ENCODE measurements around the gene CAPSL. TPM values are rescaled to one million over a fixed set of nuclear protein-coding genes. Genes with fewer than 3 reads are reported as not detected.
"Not testable (repeated sequence)": the region's sequence is repeated elsewhere in the genome, so short reads cannot be mapped to it uniquely, and the experiment has no call there.

The CAPSL gene
- total RNA-seq: not detected
- 0 to 0.23 reads per million in 2 donors for total RNA-seq

- no peak within 1 kb of the TSS for H3K27ac Mint-ChIP-seq
- H3K36me3 Mint-ChIP-seq (ENCODE audit: low read depth): no peaks in the 10 kb centered on the region
- no peak within 1 kb of the TSS for H3K4me3 Mint-ChIP-seq
- peaks cover 18% of the 10 kb centered on the region for H3K27me3 Mint-ChIP-seq
- no peak for ATAC-seq
- H3K4me1 Mint-ChIP-seq: peaks cover 2% of the 10 kb centered on the region
- no peak for DNase-seq
- no peaks in the 10 kb centered on the region for H3K9me3 ChIP-seq (ENCODE audit: control insufficient read depth, low read length, poor library complexity, severe bottlenecking)
These were observed at the start of gene CAPSL for GRCh38 chr5:35938568-35939227. CAPSL (minus strand) TSS chr5:35938622; CDS start chr5:35921120, 17,502 bp downstream.

GRCh38 chr5:35987776-35988175 lies 49.4 kb upstream of the CAPSL start:
- ATAC-seq (no peak), DNase-seq (no peak)
- H3K9me3 ChIP-seq (ENCODE audit: control insufficient read depth, low read length, poor library complexity, severe bottlenecking): no peaks in the 10 kb centered on the region
- Mint-ChIP-seq H3K27me3 (peaks cover 40% of the 10 kb centered on the region), H3K27ac (no peak overlapping the region), H3K4me3 (no peak overlapping the region), H3K4me1 (no peaks in the 10 kb centered on the region), H3K36me3 (ENCODE audit: low read depth) (no peaks in the 10 kb centered on the region)

- Mint-ChIP-seq H3K27me3 (peaks cover 3% of the 10 kb centered on the region), H3K4me1 (no peaks in the 10 kb centered on the region)
- no peak for ATAC-seq
These were observed 41.3 kb upstream of the CAPSL start for GRCh38 chr5:35979715-35980114.

GRCh38 chr5:35976859-35977258 lies 38.4 kb upstream of the CAPSL start:
- H3K27me3 Mint-ChIP-seq: peaks cover 15% of the 10 kb centered on the region
- not testable (repeated sequence) for H3K4me3 Mint-ChIP-seq; H3K4me1 Mint-ChIP-seq; ATAC-seq; H3K27ac Mint-ChIP-seq; H3K36me3 Mint-ChIP-seq (ENCODE audit: low read depth); DNase-seq; H3K9me3 ChIP-seq (ENCODE audit: control insufficient read depth, low read length, poor library complexity, severe bottlenecking)

More at GRCh38 chr5:35979715-35980114, 41.3 kb upstream of the CAPSL start:
- no peak overlapping the region for H3K27ac Mint-ChIP-seq
- DNase-seq: no peak
- no peaks in the 10 kb centered on the region for H3K36me3 Mint-ChIP-seq (ENCODE audit: low read depth)
- H3K9me3 ChIP-seq (ENCODE audit: control insufficient read depth, low read length, poor library complexity, severe bottlenecking): no peaks in the 10 kb centered on the region
- no peak overlapping the region for H3K4me3 Mint-ChIP-seq

- DNase-seq (no peak), ATAC-seq (no peak)
- Mint-ChIP-seq H3K4me1 (no peaks in the 10 kb centered on the region), H3K27me3 (peaks cover 22% of the 10 kb centered on the region), H3K27ac (no peak overlapping the region), H3K4me3 (no peak overlapping the region), H3K36me3 (ENCODE audit: low read depth) (no peaks in the 10 kb centered on the region)
- no peaks in the 10 kb centered on the region for H3K9me3 ChIP-seq (ENCODE audit: control insufficient read depth, low read length, poor library complexity, severe bottlenecking)
These were observed 36.1 kb upstream of the CAPSL start for GRCh38 chr5:35974570-35974969.

GRCh38 chr5:35971878-35972210 lies 33.4 kb upstream of the CAPSL start:
- no peak for ATAC-seq
- Mint-ChIP-seq H3K27ac (no peak overlapping the region), H3K36me3 (ENCODE audit: low read depth) (no peaks in the 10 kb centered on the region), H3K4me1 (no peaks in the 10 kb centered on the region), H3K27me3 (peaks cover 22% of the 10 kb centered on the region), H3K4me3 (no peak overlapping the region)
- H3K9me3 ChIP-seq (ENCODE audit: control insufficient read depth, low read length, poor library complexity, severe bottlenecking): no peaks in the 10 kb centered on the region
- no peak for DNase-seq

GRCh38 chr5:35971186-35971877 lies 32.9 kb upstream of the CAPSL start:
- H3K27ac Mint-ChIP-seq: no peak overlapping the region
- ATAC-seq: no peak
- H3K4me3 Mint-ChIP-seq: no peak overlapping the region
- no peaks in the 10 kb centered on the region for H3K4me1 Mint-ChIP-seq
- peaks cover 22% of the 10 kb centered on the region for H3K27me3 Mint-ChIP-seq
- DNase-seq: no peak
- H3K36me3 Mint-ChIP-seq (ENCODE audit: low read depth): no peaks in the 10 kb centered on the region
- H3K9me3 ChIP-seq (ENCODE audit: control insufficient read depth, low read length, poor library complexity, severe bottlenecking): no peaks in the 10 kb centered on the region

GRCh38 chr5:35963381-35963843 lies 25.0 kb upstream of the CAPSL start:
- Mint-ChIP-seq H3K4me1 (no peaks in the 10 kb centered on the region), H3K27me3 (peaks cover 38% of the 10 kb centered on the region), H3K36me3 (ENCODE audit: low read depth) (no peaks in the 10 kb centered on the region), H3K27ac (no peak overlapping the region), H3K4me3 (no peak overlapping the region)
- H3K9me3 ChIP-seq (ENCODE audit: control insufficient read depth, low read length, poor library complexity, severe bottlenecking): no peaks in the 10 kb centered on the region
- DNase-seq (no peak), ATAC-seq (no peak)

- Mint-ChIP-seq H3K27me3 (peaks cover 44% of the 10 kb centered on the region), H3K27ac (no peak overlapping the region)
- ATAC-seq: no peak
These were observed 21.9 kb upstream of the CAPSL start for GRCh38 chr5:35960328-35960727.

GRCh38 chr5:35956429-35956828 lies 18.0 kb upstream of the CAPSL start:
- Mint-ChIP-seq H3K4me3 (no peak overlapping the region), H3K36me3 (ENCODE audit: low read depth) (peaks cover 5% of the 10 kb centered on the region), H3K27ac (no peak overlapping the region), H3K4me1 (peaks cover 2% of the 10 kb centered on the region), H3K27me3 (peaks cover 66% of the 10 kb centered on the region)
- H3K9me3 ChIP-seq (ENCODE audit: control insufficient read depth, low read length, poor library complexity, severe bottlenecking): no peaks in the 10 kb centered on the region
- ATAC-seq (no peak), DNase-seq (no peak)

More at GRCh38 chr5:35960328-35960727, 21.9 kb upstream of the CAPSL start:
- H3K9me3 ChIP-seq (ENCODE audit: control insufficient read depth, low read length, poor library complexity, severe bottlenecking): no peaks in the 10 kb centered on the region
- no peak for DNase-seq
- Mint-ChIP-seq H3K4me1 (no peaks in the 10 kb centered on the region), H3K36me3 (ENCODE audit: low read depth) (no peaks in the 10 kb centered on the region), H3K4me3 (no peak overlapping the region)

- Mint-ChIP-seq H3K36me3 (ENCODE audit: low read depth) (peaks cover 5% of the 10 kb centered on the region), H3K4me3 (no peak overlapping the region), H3K4me1 (peaks cover 2% of the 10 kb centered on the region), H3K27me3 (peaks cover 56% of the 10 kb centered on the region), H3K27ac (no peak overlapping the region)
- H3K9me3 ChIP-seq (ENCODE audit: control insufficient read depth, low read length, poor library complexity, severe bottlenecking): no peaks in the 10 kb centered on the region
- no peak for DNase-seq
- peak; percentile 50 for ATAC-seq
These were observed 15.8 kb upstream of the CAPSL start for GRCh38 chr5:35954175-35954574.

GRCh38 chr5:35947085-35947484 lies 8.7 kb upstream of the CAPSL start:
- Mint-ChIP-seq H3K27me3 (peaks cover 53% of the 10 kb centered on the region), H3K4me1 (no peaks in the 10 kb centered on the region), H3K36me3 (ENCODE audit: low read depth) (no peaks in the 10 kb centered on the region), H3K27ac (no peak overlapping the region), H3K4me3 (no peak overlapping the region)
- no peaks in the 10 kb centered on the region for H3K9me3 ChIP-seq (ENCODE audit: control insufficient read depth, low read length, poor library complexity, severe bottlenecking)
- ATAC-seq (no peak), DNase-seq (no peak)

GRCh38 chr5:35939639-35940038 lies 1.2 kb upstream of the CAPSL start:
- no peak overlapping the region for H3K27ac Mint-ChIP-seq
- no peaks in the 10 kb centered on the region for H3K36me3 Mint-ChIP-seq (ENCODE audit: low read depth)
- no peaks in the 10 kb centered on the region for H3K9me3 ChIP-seq (ENCODE audit: control insufficient read depth, low read length, poor library complexity, severe bottlenecking)
- no peak for ATAC-seq
- H3K4me3 Mint-ChIP-seq: no peak overlapping the region
- H3K27me3 Mint-ChIP-seq: peaks cover 24% of the 10 kb centered on the region
- peaks cover 2% of the 10 kb centered on the region for H3K4me1 Mint-ChIP-seq
- DNase-seq: no peak
